SK-N-SH (cell line): ENCODE measurements around the gene ACD. TPM values are rescaled to one million over a fixed set of nuclear protein-coding genes. Genes with fewer than 3 reads are reported as not detected.

Experiments used
- CTCF ChIA-PET: fragments of 300-600, 350-600 bp; formaldehyde crosslinking; extraction: SDS; loops from one replicate; lab custom pipeline; 2021; lab: Yijun Ruan, JAX
- POLR2A ChIA-PET: fragments of 350-600 bp; sonication (Branson Sonifier 250); formaldehyde crosslinking; extraction: SDS; loops from one replicate; lab custom pipeline; 2020; ENCODE audit warnings: antibody characterized with exemption, inconsistent platforms; lab: Yijun Ruan, JAX
- DNase-seq: peaks from one replicate; pipeline ENCODE4 v3.0.0; 2012
- H2AFZ ChIP-seq: fragments of 200-600 bp; sonication (generic); 2 replicates; pipeline ENCODE4 v1.8.1; 2016; ENCODE audit warnings: antibody characterized with exemption, mild to moderate bottlenecking, low read depth
- H3F3A ChIP-seq: fragments of 200-600 bp; sonication (generic); replicated peaks from 2 replicates; pipeline ENCODE3; 2016; ENCODE audit warnings: antibody characterized with exemption, mild to moderate bottlenecking; ENCODE audit not compliant: insufficient read depth
- H3K27ac ChIP-seq, 2 experiments: fragments of 200-500 bp in 1 of 2; fragments of 200-600 bp in 1 of 2; sonication (Bioruptor generic) in 1 of 2; sonication (generic), shearing (Covaris generic) in 1 of 2; 2 replicates each; pipeline versions ENCODE4 v1.5.1 to v1.6.1; 2014 to 2016; ENCODE audit warnings: low read depth in 2 of 2, inconsistent platforms in 1 of 2, low read length in 1 of 2, mild to moderate bottlenecking in 1 of 2, mixed read lengths in 1 of 2
- H3K27me3 ChIP-seq: fragments of 200-600 bp; sonication (generic), shearing (Covaris generic); 2 replicates; pipeline ENCODE4 v1.6.1; 2016; ENCODE audit warnings: mixed run types; ENCODE audit not compliant: insufficient read depth
- H3K36me3 ChIP-seq, 2 experiments: fragments of 200-500 bp in 1 of 2; fragments of 200-600 bp in 1 of 2; sonication (Bioruptor generic) in 1 of 2; sonication (generic) in 1 of 2; replicated peaks in 1 of 2; 2 replicates each; pipeline versions ENCODE3 to v1.5.1; 2014 to 2016; ENCODE audit warnings: low read length in 1 of 2, mild to moderate bottlenecking in 1 of 2; ENCODE audit not compliant: insufficient read depth in 2 of 2, control insufficient read depth in 1 of 2
- H3K4me1 ChIP-seq, 2 experiments: fragments of 200-500 bp in 1 of 2; fragments of 200-600 bp in 1 of 2; sonication (Bioruptor generic) in 1 of 2; sonication (generic), shearing (Covaris generic) in 1 of 2; 2 replicates each; pipeline versions ENCODE4 v1.5.1 to v1.6.1; 2014 to 2016; ENCODE audit warnings: low read depth in 1 of 2, low read length in 1 of 2, mixed run types in 1 of 2; ENCODE audit not compliant: insufficient read depth in 2 of 2, control insufficient read depth in 1 of 2
- H3K4me2 ChIP-seq: fragments of 200-600 bp; sonication (generic), shearing (Covaris generic); 2 replicates; pipeline ENCODE4 v1.6.1; 2017; ENCODE audit warnings: mixed run types
- H3K4me3 ChIP-seq, 2 experiments: fragments of 200-500 bp in 1 of 2; fragments of 200-600 bp in 1 of 2; sonication (Bioruptor generic) in 1 of 2; sonication (generic), shearing (Covaris generic) in 1 of 2; 2 replicates each; pipeline versions ENCODE4 v1.5.1 to v1.8.1; 2014 to 2016; ENCODE audit warnings: low read depth in 2 of 2, inconsistent platforms in 1 of 2, low read length in 1 of 2, mild to moderate bottlenecking in 1 of 2, mixed read lengths in 1 of 2, moderate library complexity in 1 of 2
- H3K79me2 ChIP-seq: fragments of 200-600 bp; sonication (generic); 2 replicates; pipeline ENCODE4 v1.8.1; 2017; ENCODE audit warnings: mild to moderate bottlenecking; ENCODE audit not compliant: insufficient read depth
- H3K9ac ChIP-seq: fragments of 200-600 bp; sonication (generic); 2 replicates; pipeline ENCODE4 v1.6.1; 2017; ENCODE audit warnings: mixed run types
- H3K9me2 ChIP-seq: fragments of 200-600 bp; sonication (generic); 2 replicates; pipeline ENCODE4 v1.6.1; 2017; ENCODE audit warnings: mixed run types
- H3K9me3 ChIP-seq: fragments of 200-600 bp; sonication (generic); 2 replicates; pipeline ENCODE4 v1.6.1; 2017; ENCODE audit warnings: mixed run types, mild to moderate bottlenecking, moderate library complexity
- H4K20me1 ChIP-seq: fragments of 200-600 bp; sonication (generic); 2 replicates; pipeline ENCODE4 v1.6.1; 2017; ENCODE audit warnings: mild to moderate bottlenecking, mixed run types; ENCODE audit not compliant: insufficient read depth
- CHD2 ChIP-seq: fragments of 150-350 bp; IDR thresholded peaks from 2 replicates; pipeline ENCODE4 v1.6.1; 2018; ENCODE audit warnings: low read length; ENCODE audit not compliant: partially characterized antibody
- CTCF ChIP-seq: fragments of 200-600 bp; sonication (generic); IDR thresholded peaks from 2 replicates; pipeline ENCODE4 v1.6.1; 2017; ENCODE audit warnings: antibody characterized with exemption, mild to moderate bottlenecking, moderate library complexity
- ELF1 ChIP-seq: IDR thresholded peaks from 2 replicates; pipeline ENCODE4 v1.4.0; 2012
- EP300 ChIP-seq, 2 experiments: IDR thresholded peaks; 2 replicates each; pipeline versions ENCODE4 v1.4.0 to v1.6.1; 2012; ENCODE audit warnings: borderline replicate concordance in 1 of 2, low read depth in 1 of 2, low read length in 1 of 2
- FOSL2 ChIP-seq: IDR thresholded peaks from 2 replicates; pipeline ENCODE4 v1.4.0; 2012; ENCODE audit warnings: low read depth, mild to moderate bottlenecking, moderate library complexity, borderline replicate concordance
- FOXM1 ChIP-seq: IDR thresholded peaks from 2 replicates; pipeline ENCODE4 v1.4.0; 2012; ENCODE audit warnings: low read depth, mild to moderate bottlenecking
- GABPA ChIP-seq: IDR thresholded peaks from 2 replicates; pipeline ENCODE4 v1.4.0; 2012; ENCODE audit warnings: low read depth, mild to moderate bottlenecking
- GATA2 ChIP-seq: sonication (generic); formaldehyde crosslinking; IDR thresholded peaks from 2 replicates; pipeline ENCODE4 v1.5.0; 2020; ENCODE audit warnings: mild to moderate bottlenecking, missing genetic modification reagents
- IRF3 ChIP-seq: fragments of 150-350 bp; IDR thresholded peaks from 2 replicates; pipeline ENCODE4 v1.6.1; 2016; ENCODE audit warnings: mild to moderate bottlenecking, low read depth, low read length
- JUND ChIP-seq: IDR thresholded peaks from 2 replicates; pipeline ENCODE4 v1.4.0; 2012
- NFIC ChIP-seq: IDR thresholded peaks from 2 replicates; pipeline ENCODE4 v1.4.0; 2012; ENCODE audit warnings: borderline replicate concordance
- NRF1 ChIP-seq: IDR thresholded peaks from 2 replicates; pipeline ENCODE4 v1.6.1; 2012; ENCODE audit warnings: low read depth, mild to moderate bottlenecking, low read length
- PBX3 ChIP-seq: IDR thresholded peaks from 2 replicates; pipeline ENCODE4; 2012
- POLR2AphosphoS5 ChIP-seq: IDR thresholded peaks from 2 replicates; pipeline ENCODE4 v1.6.1; 2012; ENCODE audit warnings: low read depth, low read length
- RAD21 ChIP-seq: IDR thresholded peaks from 2 replicates; pipeline ENCODE4 v1.6.1; 2012; ENCODE audit warnings: mild to moderate bottlenecking, low read length
- RCOR1 ChIP-seq: fragments of 150-350 bp; IDR thresholded peaks from 2 replicates; pipeline ENCODE4 v1.6.1; 2017; ENCODE audit warnings: antibody characterized with exemption, low read length
- RXRA ChIP-seq: IDR thresholded peaks from 2 replicates; pipeline ENCODE4 v1.4.0; 2012; ENCODE audit warnings: low read depth, mild to moderate bottlenecking, borderline replicate concordance
- SMC3 ChIP-seq: IDR thresholded peaks from 2 replicates; pipeline ENCODE4 v1.6.1; 2012; ENCODE audit warnings: low read depth, low read length, improper control_type of control experiment
- TAF1 ChIP-seq: IDR thresholded peaks from 2 replicates; pipeline ENCODE4 v1.6.1; 2012; ENCODE audit warnings: low read depth, mild to moderate bottlenecking, low read length, moderate library complexity, borderline replicate concordance
- TCF12 ChIP-seq: IDR thresholded peaks from 2 replicates; pipeline ENCODE4 v1.4.0; 2012
- USF2 ChIP-seq: fragments of 150-350 bp; IDR thresholded peaks from 2 replicates; pipeline ENCODE4 v1.6.1; 2017; ENCODE audit warnings: antibody characterized with exemption, low read length, low read depth, borderline replicate concordance
- WGBS: methylation state at CpG from one replicate; pipeline ENCODE4 v1.1.6; 2017; ENCODE audit warnings: low lambda C conversion rate; 5-methylcytosine and 5-hydroxymethylcytosine counted together
- polyA plus RNA-seq, 3 experiments: library from polyadenylated mRNA; depleted of rRNA; stranded (reverse); fragments of >200 nt; gene quantifications; 2 replicates each; pipeline ENCODE4 v1.2.3, GENCODE V29; 2012

ACD gene
- polyA plus RNA-seq, 1 of the 3 experiments (the other 2 are of a cell fraction) = 37.8 TPM

- H3K27ac ChIP-seq = no peak overlapping the region
Observed at GRCh38 chr16:67664258-67664657, 4.2 kb upstream of the ACD start.

GRCh38 chr16:67663877-67664222 lies 3.8 kb upstream of the ACD start:
- Histone ChIP-seq H2AFZ (no peak overlapping the region), H3K79me2 (peaks cover 14% of the 10 kb centered on the region), H3K9me2 (no peaks in the 10 kb centered on the region), H3K27ac (no peak overlapping the region), H3K36me3 (peaks cover 0 to 13% of the 10 kb centered on the region in 2 experiments), H3F3A (peaks cover 24% of the 10 kb centered on the region), H3K9me3 (no peaks in the 10 kb centered on the region), H3K4me2 (no peak overlapping the region), H4K20me1 (0 out of 2 replicates have a peak, but pooled peaks cover under 1% of the 10 kb centered on the region), H3K27me3 (no peaks in the 10 kb centered on the region), H3K9ac (no peak overlapping the region), H3K4me3 (no peak overlapping the region), H3K4me1 (peaks cover 10 to 41% of the 10 kb centered on the region in 2 experiments; a peak in 2 of 4 replicates)
- CTCF ChIA-PET = interaction anchor here (1.0 to 18.3 kb wide), 8 partner anchors 9 to 183 kb away, joined by 3 to 246 read pairs (median 6); partner anchors contain the start of genes ATP6V0D1 and CTCF
- 86% methylated on average over 6 of the region's 6 CpGs for WGBS
- TF ChIP-seq RCOR1 = no peak
- no peak for TF ChIP-seq JUND
- TF ChIP-seq FOXM1 = no peak
- TF ChIP-seq ELF1 = no peak
- TF ChIP-seq TCF12 = no peak
- TF ChIP-seq IRF3 = no peak
- TF ChIP-seq CHD2 = no peak
- TF ChIP-seq PBX3 = no peak
- TF ChIP-seq NRF1 = no peak
- no peak for TF ChIP-seq POLR2AphosphoS5
- TF ChIP-seq GATA2 (CRISPR knock-in tag) = no peak
- POLR2A ChIA-PET = no interaction called here
- no peak for DNase-seq

More at GRCh38 chr16:67664258-67664657, 4.2 kb upstream of the ACD start:
- 90% methylated on average over 4 of the region's 4 CpGs for WGBS
- no peaks in the 10 kb centered on the region for H3K27me3 ChIP-seq
- no peak overlapping the region for H3K4me2 ChIP-seq
- H3K9ac ChIP-seq = no peak overlapping the region
- H3K79me2 ChIP-seq = peaks cover 10% of the 10 kb centered on the region
- H3F3A ChIP-seq = peaks cover 24% of the 10 kb centered on the region
- peaks cover 0 to 13% of the 10 kb centered on the region in 2 experiments for H3K36me3 ChIP-seq
- DNase-seq = no peak
- H3K9me2 ChIP-seq = no peaks in the 10 kb centered on the region
- ChIA-PET CTCF (interaction anchor here (1.0 to 18.3 kb wide), 9 partner anchors 9 to 377 kb away, joined by 3 to 246 read pairs (median 4); partner anchors contain the start of genes ATP6V0D1 and CTCF), POLR2A (no interaction called here)
- TF ChIP-seq NFIC (no peak), FOSL2 (no peak), ELF1 (no peak), EP300 (IDR thresholded peaks at IDR 0.05; ENCODE audit: borderline replicate concordance in 1 of 2, low read depth in 1 of 2, low read length in 1 of 2) (no peak), TAF1 (no peak), USF2 (no peak), SMC3 (no peak), RXRA (no peak), GABPA (no peak), POLR2AphosphoS5 (no peak), JUND (no peak), CTCF (no peak), GATA2 (CRISPR knock-in tag) (no peak), RAD21 (no peak)
- no peaks in the 10 kb centered on the region for H3K9me3 ChIP-seq
- peaks cover 10 to 37% of the 10 kb centered on the region in 2 experiments; a peak in 2 of 4 replicates for H3K4me1 ChIP-seq
- H2AFZ ChIP-seq = no peak overlapping the region
- H4K20me1 ChIP-seq = no peaks in the 10 kb centered on the region
- no peak overlapping the region for H3K4me3 ChIP-seq
